Activated CD4-positive, alpha-beta T cell treated with anti-CD3 and anti-CD28 coated beads for 4 hours (primary cell): ENCODE results near the gene OSBPL1A.

Source experiments
- DNase-seq, 2 donors: peaks; one replicate each; pipeline ENCODE4 v3.0.0-alpha.2; 2020

The OSBPL1A gene

DNA sequence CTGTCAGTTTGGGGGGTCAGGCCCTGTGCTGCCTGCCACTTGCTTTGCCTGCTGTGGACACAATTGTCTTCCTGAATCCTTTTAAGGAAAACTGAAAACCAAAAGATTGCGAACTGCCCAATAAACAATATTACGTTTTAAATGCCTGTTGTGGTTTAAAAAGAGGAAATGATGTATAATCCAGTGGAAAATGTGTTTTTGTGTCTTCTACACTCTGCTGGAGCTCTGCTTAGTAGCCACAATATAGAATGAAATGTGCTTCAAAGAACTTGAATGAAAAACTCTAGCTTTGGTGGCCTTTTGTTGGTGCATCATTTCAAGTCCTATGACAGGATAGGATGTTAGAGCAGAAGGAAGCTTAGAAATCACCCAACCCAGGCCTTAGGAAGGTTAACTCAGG is 282.0 kb downstream of the OSBPL1A start:
- no peak for DNase-seq

DNA sequence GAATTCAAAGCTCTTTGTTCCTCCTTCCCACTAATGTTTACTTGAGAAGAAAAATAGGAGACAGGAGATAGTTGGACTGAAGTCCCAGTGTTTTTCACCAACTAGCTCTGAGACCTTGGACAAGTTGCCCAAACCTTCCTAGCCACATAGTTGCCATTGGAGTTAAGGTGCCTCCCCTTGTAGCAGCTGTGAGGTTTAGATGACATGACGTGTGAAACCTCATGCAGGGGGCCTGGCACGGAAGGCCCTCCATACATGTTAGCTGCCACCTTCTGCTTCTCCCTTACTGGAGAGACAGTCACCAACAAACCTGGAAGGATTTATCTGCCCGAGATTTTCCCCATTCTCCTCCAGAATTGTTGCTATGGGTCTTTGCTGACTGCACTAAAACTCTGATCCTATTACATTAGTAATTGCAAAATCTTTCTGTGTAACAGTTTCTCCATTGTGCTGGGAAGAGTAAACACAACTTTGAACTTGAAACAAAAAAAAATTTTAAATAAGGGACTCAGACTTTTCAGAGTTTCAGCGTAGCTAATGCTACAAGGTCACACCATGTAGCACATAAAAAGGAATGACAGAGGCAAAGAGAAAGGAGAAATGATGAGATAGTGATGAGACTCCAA is 282.6 kb downstream of the OSBPL1A start:
- no peak for DNase-seq

GRCh38 chr18:24112874-24113615 is 284.6 kb downstream of the OSBPL1A start:
- DNase-seq: peak; percentile 8 to 9

GRCh38 chr18:24112464-24112863 is 285.2 kb downstream of the OSBPL1A start:
- no peak for DNase-seq
